SK-N-MC (cell line): ENCODE results near the gene CCDC183.

Experiments
- EZH2 ChIP-seq: fragments of 200-600 bp; sonication (generic); IDR thresholded peaks from one replicate; pipeline ENCODE4 v1.6.1; 2017; ENCODE audit warnings: antibody characterized with exemption
- FOXP2 ChIP-seq: optimal IDR thresholded peaks from 2 replicates; pipeline ENCODE3; 2011; ENCODE audit warnings: mild to moderate bottlenecking, moderate library complexity; ENCODE audit not compliant: insufficient read depth; ENCODE audit errors: extremely low read length, control extremely low read depth
- POLR2AphosphoS5 ChIP-seq: IDR thresholded peaks from 2 replicates; pipeline ENCODE4 v1.6.1; 2012; ENCODE audit warnings: mild to moderate bottlenecking, low read depth, low read length, borderline replicate concordance

GRCh38 chr9:136805207-136805740 is 9.1 kb downstream of the CCDC183 start:
- no peak for TF ChIP-seq EZH2
- TF ChIP-seq FOXP2, result no peak
- TF ChIP-seq POLR2AphosphoS5, result no peak
